ENCODE results near the gene MYH7.
A peak's percentile ranks its signal among the peaks of the same experiment; 100 is the strongest.
"Not testable (repeated sequence)": the region's sequence is repeated elsewhere in the genome, so short reads cannot be mapped to it uniquely, and the experiment has no call there.

MYH7 gene

DNA sequence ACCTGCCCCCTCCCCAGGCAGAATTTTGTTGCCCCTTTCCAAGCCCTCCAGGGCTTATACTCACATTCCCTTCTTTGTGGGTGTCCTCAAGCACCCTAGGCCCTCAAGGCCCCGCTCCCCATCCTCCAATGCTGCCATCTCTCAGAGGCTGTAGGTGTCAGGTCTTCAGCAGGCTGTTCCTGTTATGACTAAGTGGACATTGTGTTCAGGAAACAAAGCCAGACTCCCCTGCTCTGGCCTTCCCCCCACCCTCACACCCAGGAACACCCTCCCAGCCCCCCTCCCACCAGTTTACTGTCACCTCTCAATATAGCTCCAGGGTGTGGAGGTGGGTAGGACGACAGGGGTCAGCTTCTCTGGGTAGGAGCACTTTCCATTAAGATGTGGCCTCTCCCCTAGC lies 26.0 kb downstream of the MYH7 start:
- peak; percentile 57 for ATAC-seq
- Mint-ChIP-seq H3K9me3 (no peaks in the 10 kb centered on the region), H3K4me3 (no peak overlapping the region), H3K27ac (no peak overlapping the region), H3K4me1 (no peaks in the 10 kb centered on the region), H3K27me3 (no peaks in the 10 kb centered on the region)
- no peak for DNase-seq

DNA sequence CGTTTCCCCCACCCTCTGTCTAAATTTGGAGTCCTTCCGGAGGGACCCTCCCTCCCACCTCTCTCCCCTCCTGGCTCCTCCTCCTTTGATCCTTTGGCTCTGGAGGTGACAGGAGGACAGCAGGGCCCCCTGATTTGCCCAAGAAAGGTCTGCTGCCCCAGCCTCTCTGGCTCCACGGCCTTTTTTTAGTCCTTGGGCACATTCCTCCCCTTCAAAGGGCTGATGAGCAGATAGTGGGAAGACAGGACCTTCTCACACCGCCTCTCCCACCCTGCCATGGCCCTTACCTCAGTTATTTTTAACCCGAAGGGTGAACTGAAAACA lies 27.2 kb downstream of the MYH7 start:
- H3K27ac Mint-ChIP-seq, result no peak overlapping the region
- H3K27me3 Mint-ChIP-seq, result peaks cover 5% of the 10 kb centered on the region
- no peaks in the 10 kb centered on the region for H3K4me1 Mint-ChIP-seq
- H3K9me3 Mint-ChIP-seq, result no peaks in the 10 kb centered on the region
- no peak overlapping the region for H3K4me3 Mint-ChIP-seq
- no peak for DNase-seq
- ATAC-seq, result no peak

GRCh38 chr14:23407516-23408306 lies 27.7 kb downstream of the MYH7 start, which contains the start of gene MYH6:
TSS of gene MYH6 (minus strand) at chr14:23408273. CDS start at chr14:23407223, 1,050 bp downstream.
- Mint-ChIP-seq H3K27me3 (peaks cover 10% of the 10 kb centered on the region), H3K27ac (peak within 1 kb of the TSS in 1 of 2 donors; percentile 20), H3K9me3 (no peaks in the 10 kb centered on the region), H3K4me3 (no peak within 1 kb of the TSS), H3K4me1 (no peaks in the 10 kb centered on the region)
- no peak for ATAC-seq
- no peak for DNase-seq

DNA sequence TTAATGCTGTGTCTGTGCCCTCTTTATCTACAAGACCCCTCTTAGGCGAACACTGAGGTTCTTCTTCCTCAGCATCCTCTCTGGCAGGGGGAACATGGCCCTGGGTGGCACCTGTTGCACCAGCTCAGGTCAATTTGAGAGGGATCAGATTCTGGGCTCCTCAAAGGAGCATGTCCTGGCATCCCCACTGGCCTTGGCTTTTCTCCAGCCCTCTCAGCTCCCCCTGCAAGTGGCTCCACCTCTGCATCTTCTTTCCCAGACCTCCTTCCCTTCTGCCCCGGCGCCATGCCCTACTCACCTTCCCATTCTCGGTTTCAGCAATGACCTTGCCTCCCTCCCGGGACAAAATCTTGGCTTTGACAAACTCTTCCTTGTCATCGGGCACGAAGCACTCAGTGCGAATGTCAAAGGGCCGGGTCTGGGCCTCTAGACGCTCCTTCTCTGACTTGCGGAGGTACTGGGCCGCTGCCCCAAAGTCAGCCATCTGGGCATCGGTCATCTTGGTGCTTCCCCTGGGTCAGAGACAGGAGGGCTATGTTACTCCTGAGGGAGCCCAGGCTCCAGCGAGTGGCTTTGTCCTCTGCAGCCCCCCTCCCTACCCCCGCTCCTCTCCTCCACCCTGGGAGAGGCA lies 28.6 kb downstream of the MYH7 start:
- Mint-ChIP-seq H3K4me1 (no peaks in the 10 kb centered on the region), H3K9me3 (no peaks in the 10 kb centered on the region), H3K27me3 (peaks cover 14% of the 10 kb centered on the region), H3K4me3 (no peak overlapping the region), H3K27ac (peak overlapping the region in 1 of 2 donors; percentile 87)
- ATAC-seq (no peak), DNase-seq (no peak)

GRCh38 chr14:23406244-23406643 lies 29.2 kb downstream of the MYH7 start:
- Mint-ChIP-seq H3K9me3 (no peaks in the 10 kb centered on the region), H3K27me3 (peaks cover 14% of the 10 kb centered on the region), H3K4me3 (no peak overlapping the region), H3K27ac (peak overlapping the region in 1 of 2 donors; percentile 27), H3K4me1 (no peaks in the 10 kb centered on the region)
- DNase-seq (no peak), ATAC-seq (no peak)

- Mint-ChIP-seq H3K9me3 (no peaks in the 10 kb centered on the region), H3K27ac (no peak overlapping the region), H3K27me3 (peaks cover 14% of the 10 kb centered on the region), H3K4me1 (no peaks in the 10 kb centered on the region), H3K4me3 (no peak overlapping the region)
- ATAC-seq, result no peak
- no peak for DNase-seq
These were observed 29.9 kb downstream of the MYH7 start for GRCh38 chr14:23405516-23406025.

DNA sequence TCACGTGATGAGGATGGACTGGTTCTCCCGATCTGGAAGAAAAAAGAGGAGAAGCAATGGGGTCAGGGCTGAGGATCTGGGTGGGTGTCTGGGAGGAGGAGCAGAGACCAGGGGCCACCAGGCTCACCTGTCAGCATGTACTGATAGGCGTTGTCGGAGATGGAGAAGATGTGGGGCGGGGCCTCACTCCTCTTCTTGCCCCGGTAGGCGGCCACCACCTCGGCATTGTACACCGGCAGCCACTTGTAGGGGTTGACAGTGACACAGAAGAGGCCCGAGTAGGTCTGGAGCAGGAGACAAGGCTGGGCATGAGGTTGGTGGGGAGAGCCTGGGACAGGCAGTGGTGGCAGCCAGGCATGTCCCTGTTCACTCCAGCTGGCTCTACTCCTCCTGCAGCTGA lies 30.4 kb downstream of the MYH7 start:
- Mint-ChIP-seq H3K27ac (no peak overlapping the region), H3K27me3 (peaks cover 14% of the 10 kb centered on the region), H3K9me3 (no peaks in the 10 kb centered on the region), H3K4me1 (no peaks in the 10 kb centered on the region), H3K4me3 (no peak overlapping the region)
- DNase-seq (no peak), ATAC-seq (no peak)

DNA sequence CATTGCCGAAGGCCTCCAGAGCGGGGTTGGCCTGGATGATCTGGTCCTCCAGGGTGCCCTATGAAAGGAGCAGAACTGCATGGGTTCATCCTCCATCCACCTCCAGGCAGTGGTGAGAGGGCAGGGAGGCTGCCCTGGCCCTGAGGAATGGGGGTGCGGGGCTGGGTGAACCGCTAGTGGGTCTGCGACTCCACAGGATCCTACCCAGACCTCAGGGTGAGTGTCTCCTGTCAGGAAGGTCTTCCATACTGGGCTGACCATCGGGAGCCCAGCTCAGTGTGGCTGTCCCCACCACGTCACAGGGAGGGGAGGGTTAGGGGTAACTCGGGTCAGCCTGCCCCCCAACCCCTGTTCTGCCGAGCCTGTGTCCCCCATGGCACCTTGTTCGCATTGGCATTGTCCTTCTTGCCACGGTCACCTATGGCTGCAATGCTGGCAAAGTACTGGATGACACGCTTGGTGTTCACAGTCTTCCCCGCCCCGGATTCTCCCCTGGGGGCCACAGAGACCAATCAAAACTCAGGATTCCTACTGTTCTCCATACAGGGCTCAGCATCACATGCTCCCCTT lies 31.0 kb downstream of the MYH7 start:
- no peaks in the 10 kb centered on the region for H3K4me1 Mint-ChIP-seq

GRCh38 chr14:23403908-23404307 lies 31.6 kb downstream of the MYH7 start:
- DNase-seq (no peak), ATAC-seq (no peak)
- Mint-ChIP-seq H3K27me3 (peaks cover 14% of the 10 kb centered on the region), H3K4me1 (no peaks in the 10 kb centered on the region), H3K27ac (no peak overlapping the region), H3K9me3 (no peaks in the 10 kb centered on the region), H3K4me3 (no peak overlapping the region)

More for the DNA sequence above, 31.0 kb downstream of the MYH7 start:
- peaks cover 14% of the 10 kb centered on the region for H3K27me3 Mint-ChIP-seq
- no peak for ATAC-seq
- H3K27ac Mint-ChIP-seq, result no peak overlapping the region
- no peak overlapping the region for H3K4me3 Mint-ChIP-seq
- DNase-seq, result no peak
- H3K9me3 Mint-ChIP-seq, result no peaks in the 10 kb centered on the region

GRCh38 chr14:23403139-23403438 lies 32.4 kb downstream of the MYH7 start:
- H3K27ac Mint-ChIP-seq, result peak overlapping the region in 1 of 2 donors; percentile 41
- ATAC-seq (no peak), DNase-seq (no peak)
- peaks cover 14% of the 10 kb centered on the region for H3K27me3 Mint-ChIP-seq
- H3K9me3 Mint-ChIP-seq, result no peaks in the 10 kb centered on the region
- H3K4me1 Mint-ChIP-seq, result no peaks in the 10 kb centered on the region
- H3K4me3 Mint-ChIP-seq, result no peak overlapping the region

DNA sequence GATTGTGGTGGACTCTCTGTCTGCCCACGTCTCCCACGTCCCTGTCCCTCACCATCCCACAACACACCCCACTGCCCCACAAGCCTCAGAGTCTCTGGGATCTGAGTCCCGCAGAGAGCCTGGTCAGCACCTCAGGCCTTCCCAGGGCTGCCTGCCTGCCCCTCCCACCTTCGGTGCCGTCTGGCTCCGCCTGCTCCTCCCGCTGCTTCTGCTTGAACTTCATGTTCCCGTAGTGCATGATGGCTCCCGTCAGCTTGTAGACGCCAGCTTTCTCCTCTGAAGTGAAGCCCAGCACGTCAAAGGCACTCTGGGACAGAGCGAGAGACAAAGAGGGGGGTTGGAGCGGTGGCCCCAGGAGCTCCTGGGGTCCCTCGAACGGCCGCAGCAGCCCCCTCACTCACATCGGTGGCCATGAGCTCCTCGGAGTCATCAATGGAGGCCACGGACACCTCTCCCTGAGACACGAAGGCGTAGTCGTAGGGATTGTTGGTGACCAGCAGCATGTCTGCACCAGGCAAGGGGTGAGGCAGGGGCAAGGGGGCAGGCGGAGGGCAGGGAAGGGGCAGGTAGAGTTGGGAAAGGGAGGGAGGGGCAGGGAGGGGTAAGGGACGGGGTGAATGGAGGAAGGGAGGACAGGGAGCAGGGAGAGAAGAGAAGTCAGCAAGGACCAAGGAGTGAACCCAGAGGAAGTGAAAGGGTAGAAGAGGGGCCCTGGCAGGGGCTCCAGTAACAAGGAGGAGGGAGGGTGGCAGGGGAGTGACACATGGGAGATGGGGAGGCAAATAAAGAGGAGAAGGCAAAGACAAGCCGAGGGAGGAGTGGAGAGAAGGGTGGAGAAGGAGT lies 32.9 kb downstream of the MYH7 start:
- no peak for DNase-seq
- no peaks in the 10 kb centered on the region for H3K4me1 Mint-ChIP-seq
- H3K27ac Mint-ChIP-seq, result peak overlapping the region; percentile 41 to 85
- H3K4me3 Mint-ChIP-seq, result no peak overlapping the region
- H3K9me3 Mint-ChIP-seq, result no peaks in the 10 kb centered on the region
- ATAC-seq, result no peak
- H3K27me3 Mint-ChIP-seq, result peaks cover 14% of the 10 kb centered on the region

DNA sequence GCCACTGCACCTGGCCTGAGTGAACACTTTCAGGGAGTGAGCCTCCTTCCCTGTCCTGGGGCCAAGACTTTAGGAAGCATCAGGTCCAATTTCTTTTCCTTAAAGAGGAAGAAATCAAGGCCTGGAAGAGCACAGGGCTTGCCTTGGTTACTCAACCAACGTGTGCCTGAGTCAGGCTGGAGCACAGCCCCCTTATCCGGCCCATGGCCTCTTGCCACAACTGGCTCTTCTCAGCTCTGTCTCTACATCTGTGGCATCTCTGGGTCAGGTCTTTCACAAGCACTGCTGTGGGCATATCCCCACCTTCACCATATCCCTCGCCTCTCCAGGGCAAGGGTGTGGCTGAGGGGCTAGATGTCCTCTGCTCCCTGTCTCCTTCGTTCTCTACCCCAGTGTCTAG lies 34.2 kb downstream of the MYH7 start:
- DNase-seq (no peak), ATAC-seq (no peak)
- Mint-ChIP-seq H3K9me3 (no peaks in the 10 kb centered on the region), H3K27me3 (peaks cover 14% of the 10 kb centered on the region), H3K4me1 (no peaks in the 10 kb centered on the region), H3K4me3 (no peak overlapping the region), H3K27ac (peak overlapping the region in 1 of 2 donors; percentile 28)

DNA sequence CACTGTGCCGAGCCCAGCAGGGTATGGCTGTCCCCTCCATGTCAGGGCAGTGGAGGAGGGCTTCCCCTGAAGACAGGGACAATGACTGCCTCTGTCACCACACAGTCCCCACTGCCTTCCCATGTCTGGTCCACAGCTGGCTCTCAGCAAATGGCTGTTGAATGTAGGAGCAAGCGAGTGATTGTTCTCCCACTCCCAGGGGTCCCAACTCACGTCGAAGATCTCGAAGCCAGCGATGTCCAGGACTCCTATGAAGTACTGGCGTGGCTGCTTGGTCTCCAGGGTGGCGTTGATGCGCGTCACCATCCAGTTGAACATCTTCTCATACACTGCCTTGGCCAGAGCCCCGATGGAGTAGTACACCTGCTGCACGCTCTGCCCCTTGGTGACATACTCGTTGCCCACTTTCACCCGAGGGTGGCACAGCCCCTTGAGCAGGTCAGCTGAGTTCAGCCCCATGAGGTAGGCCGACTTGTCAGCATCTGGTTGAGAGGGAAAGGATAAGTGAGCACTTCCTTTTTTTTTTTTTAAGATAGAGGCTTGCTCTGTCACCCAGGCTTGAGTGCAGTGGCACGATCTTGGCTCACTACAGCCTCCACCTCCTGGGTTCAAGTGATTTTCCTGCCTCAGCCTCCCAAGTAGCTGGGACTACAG lies 34.8 kb downstream of the MYH7 start:
- H3K27me3 Mint-ChIP-seq, result peaks cover 14% of the 10 kb centered on the region
- H3K27ac Mint-ChIP-seq, H3K4me1 Mint-ChIP-seq, H3K4me3 Mint-ChIP-seq, DNase-seq, H3K9me3 Mint-ChIP-seq, ATAC-seq: not testable (repeated sequence)

GRCh38 chr14:23399591-23399990 lies 35.9 kb downstream of the MYH7 start:
- no peak overlapping the region for H3K27ac Mint-ChIP-seq
- H3K4me3 Mint-ChIP-seq, result no peak overlapping the region
- no peaks in the 10 kb centered on the region for H3K9me3 Mint-ChIP-seq
- H3K4me1 Mint-ChIP-seq, result no peaks in the 10 kb centered on the region
- peaks cover 14% of the 10 kb centered on the region for H3K27me3 Mint-ChIP-seq
- no peak for ATAC-seq
- no peak for DNase-seq

DNA sequence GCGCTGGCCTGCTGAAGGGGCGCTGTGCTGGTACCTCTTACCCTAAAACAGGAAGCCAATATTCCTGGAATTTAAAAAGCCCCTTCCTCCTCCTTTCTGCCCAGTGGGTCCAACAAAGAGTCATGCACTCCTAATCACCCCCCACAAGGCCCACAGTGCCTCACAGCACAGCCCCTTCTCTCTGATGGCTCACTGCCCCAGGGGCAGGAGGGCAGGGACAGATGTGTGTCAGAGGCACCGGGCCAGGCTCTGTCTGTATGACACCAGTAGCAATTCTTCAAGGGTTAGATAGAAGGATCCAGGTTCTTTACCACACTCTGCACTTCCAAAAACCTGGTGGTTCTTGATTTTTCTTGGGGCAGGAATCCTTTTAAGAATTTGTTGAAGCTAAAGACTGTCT lies 36.3 kb downstream of the MYH7 start:
- Mint-ChIP-seq H3K4me3 (no peak overlapping the region), H3K27me3 (peaks cover 14% of the 10 kb centered on the region), H3K9me3 (no peaks in the 10 kb centered on the region), H3K27ac (no peak overlapping the region), H3K4me1 (no peaks in the 10 kb centered on the region)
- ATAC-seq, result no peak
- no peak for DNase-seq
